Pancreas (tissue), 10 donors: ENCODE results near the gene KCNJ5. TPM values are rescaled to one million over a fixed set of nuclear protein-coding genes. Genes with fewer than 3 reads are reported as not detected.

Experiments
- ATAC-seq, 4 donors: fragments of 200-7000 bp; cut with Tn5 transposase; one replicate each; pipeline versions ENCODE4 v1.8.0 to v1.9.1; 2020; ENCODE audit warnings: mild to moderate bottlenecking in 4 of 4, moderate library complexity in 4 of 4
- DNase-seq, 6 donors: peaks; one replicate each; pipeline ENCODE4 v3.0.0-alpha.2; 2020
- FAIRE-seq: peaks from 2 replicates; lab custom pipeline; 2012; peaks lifted over from hg19 to GRCh38; lab: Jason Lieb, UNC
- H3K27ac ChIP-seq, 4 donors: fragments of 200-600 bp; sonication (generic); 1 replicate in 3 of 4; 2 replicates in 1 of 4; pipeline versions ENCODE4 v1.5.0 to v1.8.0; 2020
- H3K27me3 ChIP-seq, 4 donors: fragments of 200-600 bp; one replicate each; pipeline ENCODE4 v1.8.0; 2021
- H3K36me3 ChIP-seq, 3 donors: fragments of 200-600 bp; sonication (generic) in 1 of 3; one replicate each; pipeline versions ENCODE4 v1.5.0 to v1.8.0; 2020 to 2021
- H3K4me1 ChIP-seq, 3 donors: fragments of 200-600 bp; one replicate each; pipeline ENCODE4 v1.8.0; 2021
- H3K4me3 ChIP-seq, 4 donors: fragments of 200-600 bp; sonication (generic) in 2 of 4; one replicate each; pipeline versions ENCODE4 v1.5.0 to v1.8.0; 2020 to 2021
- H3K9me3 ChIP-seq, 4 donors: fragments of 200-600 bp; one replicate each; pipeline ENCODE4 v1.8.0; 2021
- CTCF ChIP-seq, 4 donors: fragments of 200-600 bp; sonication (generic) in 3 of 4; IDR thresholded peaks; one replicate each; pipeline versions ENCODE4 v1.5.0 to v1.8.0; 2021; ENCODE audit warnings: antibody characterized with exemption in 4 of 4
- WGBS, 2 donors: extraction: QIAGEN DNeasy Blood & Tissue Kit; methylation state at CpG; one replicate each; pipeline ENCODE4 v1.1.7; 2013; 5-methylcytosine and 5-hydroxymethylcytosine counted together
- intact Hi-C, 3 donors: fragments of 100-400 bp; cut with DNase I; formaldehyde crosslinking; loops; one replicate each; pipeline versions ENCODE4 v1.11.1 to v1.14.2; 2022
- polyA plus RNA-seq, 2 donors: library from polyadenylated mRNA; stranded (reverse); fragments of 200-250 nt; gene quantifications; one replicate each; pipeline ENCODE4 v1.2.3, GENCODE V29; 2013
- total RNA-seq, 6 donors: library from RNA; stranded (reverse); fragmentation: NEBNext Ultra II Directional in 4 of 6; extraction: Animal tissue kit (Norgen Biotek cat#: 25700) in 4 of 6; gene quantifications; one replicate each; pipeline versions ENCODE4 v1.2.1 to v1.2.4, GENCODE V29; 2021 to 2023
- donor health status: healthy with polysubstance abuse.
- donor health status: DM: no; HTN: no; CAD: no; lungs with moderate emphysema.
- donor health status: DM: no; HTN: no; CAD: no.
- donor health status: control.
- donor health status: control.
- donor health status: Bipolar disorder and iron deficiency.
- donor health status: DM: yes; HTN: yes; CAD: no.
- donor health status: DM: no; HTN: no; CAD: no.
- donor health status: DM: no; HTN: no; CAD: no.
- donor health status: DM: yes; HTN: yes; CAD: no.

Gene KCNJ5
- total and polyA plus RNA-seq, 8 donors = 1.1 to 17.6 (median 9.5) TPM

- Histone ChIP-seq H3K4me3 (no peak overlapping the region), H3K27ac (peak overlapping the region in 2 of 4 donors; percentile 59 to 87), H3K4me1 (peaks cover 0 to 40% (median 21%) of the 10 kb centered on the region in 3 donors), H3K27me3 (no peaks in the 10 kb centered on the region), H3K9me3 (no peaks in the 10 kb centered on the region), H3K36me3 (no peaks in the 10 kb centered on the region)
- no peak for FAIRE-seq
- no peak for ATAC-seq
- no peak for TF ChIP-seq CTCF (IDR thresholded peaks at IDR 0.05)
- WGBS, 2 donors = 75 to 81% methylated on average over 14 of the region's 14 CpGs
- intact Hi-C loops = no loop called here
- no peak for DNase-seq
These were observed 13.1 kb downstream of the KCNJ5 start for GRCh38 chr11:128904303-128904655.

GRCh38 chr11:128904656-128905344 lies 13.6 kb downstream of the KCNJ5 start:
- H3K36me3 ChIP-seq = no peaks in the 10 kb centered on the region
- ATAC-seq (peak; percentile 53 to 64 (median 62)), DNase-seq (peak in 5 of 6 donors; percentile 33 to 80 (median 58)), FAIRE-seq (no peak)
- 10 to 11% methylated on average over 25 of the region's 25 CpGs for WGBS, 2 donors
- H3K4me1 ChIP-seq = peaks cover 0 to 40% (median 25%) of the 10 kb centered on the region in 3 donors
- peak overlapping the region; percentile 59 to 87 (median 68) for H3K27ac ChIP-seq
- intact Hi-C loops = no loop called here
- no peaks in the 10 kb centered on the region for H3K9me3 ChIP-seq
- TF ChIP-seq CTCF (IDR thresholded peaks at IDR 0.05) = no peak
- H3K4me3 ChIP-seq = peak overlapping the region; percentile 14 to 63 (median 44)
- H3K27me3 ChIP-seq = no peaks in the 10 kb centered on the region

- Histone ChIP-seq H3K4me3 (peak overlapping the region; percentile 14 to 63 (median 44)), H3K9me3 (no peaks in the 10 kb centered on the region), H3K27ac (peak overlapping the region; percentile 62 to 87 (median 68)), H3K4me1 (peaks cover 0 to 32% (median 23%) of the 10 kb centered on the region in 3 donors), H3K36me3 (no peaks in the 10 kb centered on the region), H3K27me3 (no peaks in the 10 kb centered on the region)
- peak; percentile 76 to 81 (median 78) for ATAC-seq
- no peak for FAIRE-seq
- WGBS, 2 donors = 3% methylated on average over 43 to 45 of the region's 45 CpGs
- TF ChIP-seq CTCF (IDR thresholded peaks at IDR 0.05) = peak; percentile 21 to 47 (median 32)
- peak in 5 of 6 donors; percentile 64 to 76 (median 66) for DNase-seq
- intact Hi-C loops = no loop called here
These were observed 14.4 kb downstream of the KCNJ5 start for GRCh38 chr11:128905345-128906184.

- Histone ChIP-seq H3K27me3 (no peaks in the 10 kb centered on the region), H3K27ac (peak overlapping the region in 2 of 4 donors; percentile 17 to 74), H3K4me3 (peak overlapping the region in 2 of 4 donors; percentile 55 to 63), H3K4me1 (peaks cover 0 to 28% (median 16%) of the 10 kb centered on the region in 3 donors), H3K9me3 (no peaks in the 10 kb centered on the region), H3K36me3 (no peaks in the 10 kb centered on the region)
- ATAC-seq (peak in 2 of 4 donors; percentile 1 to 4), DNase-seq (no peak), FAIRE-seq (no peak)
- intact Hi-C loops = no loop called here
- 77 to 81% methylated on average over 8 of the region's 8 CpGs for WGBS, 2 donors
- TF ChIP-seq CTCF (IDR thresholded peaks at IDR 0.05) = no peak
These were observed 15.3 kb downstream of the KCNJ5 start for GRCh38 chr11:128906185-128907050.
